Measurements from ENCODE around the gene TCP1.

- TF ChIP-seq CTCF (IDR thresholded peaks at IDR 0.05) (no peak), POLR2A (IDR thresholded peaks at IDR 0.05) (no peak)
Measured at GRCh38 chr6:159729598-159730331, 59.6 kb downstream of the TCP1 start.
